Hepatic stellate cell (primary cell): ENCODE results near the gene SPOUT1.

ENCODE experiments used
- DNase-seq: peaks from one replicate; pipeline ENCODE4 v3.0.0; 2011; ENCODE audit warnings: low spot score

Gene SPOUT1

GRCh38 chr9:128836509-128837145, 7.0 kb upstream of the SPOUT1 start:
- DNase-seq = no peak

- DNase-seq = no peak
Measured at GRCh38 chr9:128835246-128836210, 5.9 kb upstream of the SPOUT1 start.

- DNase-seq = no peak
Measured at GRCh38 chr9:128833696-128834095, 4.1 kb upstream of the SPOUT1 start.

- no peak for DNase-seq
Measured at GRCh38 chr9:128828719-128829452, 708 bp downstream of the SPOUT1 start.

GRCh38 chr9:128828267-128828666, 1.3 kb downstream of the SPOUT1 start:
- DNase-seq = no peak

GRCh38 chr9:128825923-128826700, 3.5 kb downstream of the SPOUT1 start:
- no peak for DNase-seq

GRCh38 chr9:128824911-128825310, 4.7 kb downstream of the SPOUT1 start:
- DNase-seq = no peak

- no peak for DNase-seq
Measured at GRCh38 chr9:128823903-128824406, 5.6 kb downstream of the SPOUT1 start.

- DNase-seq = no peak
Measured at GRCh38 chr9:128823362-128823902, 6.2 kb downstream of the SPOUT1 start.

GRCh38 chr9:128822407-128823042, 7.1 kb downstream of the SPOUT1 start:
- no peak for DNase-seq

GRCh38 chr9:128821584-128822406, 7.8 kb downstream of the SPOUT1 start:
- DNase-seq = no peak

GRCh38 chr9:128820665-128821583, 8.7 kb downstream of the SPOUT1 start:
- no peak for DNase-seq

- DNase-seq = peak; percentile 92
Measured at GRCh38 chr9:128819716-128820664, 9.6 kb downstream of the SPOUT1 start.

- peak; percentile 49 for DNase-seq
Measured at GRCh38 chr9:128818839-128819715, 10.5 kb downstream of the SPOUT1 start.

GRCh38 chr9:128818099-128818838, 11.3 kb downstream of the SPOUT1 start, which contains the start of gene ENDOG:
Gene ENDOG (plus strand): TSS chr9:128818500. CDS start chr9:128818685, 185 bp downstream.
- DNase-seq = peak; percentile 99

- no peak for DNase-seq
Measured at GRCh38 chr9:128810873-128811272, 18.7 kb downstream of the SPOUT1 start.
